GM23338 (cell line): ENCODE measurements around the gene CDK11A. TPM values are rescaled to one million over a fixed set of nuclear protein-coding genes. Genes with fewer than 3 reads are reported as not detected.

Experiments used
- ATAC-seq: fragments of 200-7000 bp; cut with Tn5 transposase; 3 replicates; pipeline ENCODE4 v1.9.1; 2020
- DNase-seq: peaks from one replicate; pipeline ENCODE4 v3.0.0-alpha.2; 2015; ENCODE audit warnings: low spot score
- H2AFZ ChIP-seq: fragments of 200-600 bp; sonication (generic); 2 replicates; pipeline ENCODE4 v1.8.0; 2016; ENCODE audit warnings: antibody characterized with exemption, mild to moderate bottlenecking, moderate library complexity
- H3F3A ChIP-seq: fragments of 200-600 bp; sonication (generic); replicated peaks from 2 replicates; pipeline ENCODE4 v1.8.0; 2017; ENCODE audit warnings: antibody characterized with exemption, mixed run types, low read depth
- H3K27ac ChIP-seq: fragments of 200-600 bp; sonication (generic); 2 replicates; pipeline ENCODE4 v1.6.1; 2016; ENCODE audit warnings: low read depth
- H3K27me3 ChIP-seq: fragments of 200-600 bp; sonication (generic); 2 replicates; pipeline ENCODE4 v1.8.0; 2016; ENCODE audit warnings: mild to moderate bottlenecking, mixed run types, moderate library complexity; ENCODE audit not compliant: insufficient read depth
- H3K36me3 ChIP-seq: fragments of 200-600 bp; sonication (generic); 2 replicates; pipeline ENCODE4 v1.8.0; 2016; ENCODE audit warnings: mild to moderate bottlenecking; ENCODE audit not compliant: insufficient read depth
- H3K4me1 ChIP-seq: fragments of 200-600 bp; sonication (generic); 2 replicates; pipeline ENCODE4 v1.8.0; 2016; ENCODE audit warnings: mild to moderate bottlenecking, moderate library complexity; ENCODE audit not compliant: insufficient read depth
- H3K4me2 ChIP-seq: fragments of 200-600 bp; sonication (generic); 2 replicates; pipeline ENCODE4 v1.7.1; 2017; ENCODE audit warnings: mixed run types
- H3K4me3 ChIP-seq: fragments of 200-600 bp; sonication (generic); 2 replicates; pipeline ENCODE4 v1.6.1; 2016; ENCODE audit warnings: mixed run types
- H3K79me2 ChIP-seq: fragments of 200-600 bp; sonication (generic); replicated peaks from 2 replicates; pipeline ENCODE4 v1.8.0; 2017; ENCODE audit warnings: mild to moderate bottlenecking; ENCODE audit not compliant: insufficient read depth
- H3K9me2 ChIP-seq: fragments of 200-600 bp; sonication (generic); 2 replicates; pipeline ENCODE4 v1.8.0; 2017; ENCODE audit not compliant: insufficient read depth
- H4K20me1 ChIP-seq: fragments of 200-600 bp; sonication (generic); replicated peaks from 2 replicates; pipeline ENCODE4 v1.8.0; 2017; ENCODE audit warnings: mild to moderate bottlenecking; ENCODE audit not compliant: insufficient read depth
- H3K27ac Mint-ChIP-seq: 2 replicates; pipeline ENCODE4 v1.8.0; 2020; ENCODE audit warnings: inconsistent platforms, mild to moderate bottlenecking, moderate library complexity, mixed read lengths
- H3K27me3 Mint-ChIP-seq: 3 replicates; pipeline ENCODE4 v1.8.0; 2022; ENCODE audit warnings: low read depth, mild to moderate bottlenecking, moderate library complexity, mixed read lengths, inconsistent platforms; ENCODE audit not compliant: insufficient read depth, poor library complexity
- H3K36me3 Mint-ChIP-seq: 3 replicates; pipeline ENCODE4 v1.8.0; 2021; ENCODE audit warnings: low read depth, mild to moderate bottlenecking, inconsistent platforms, moderate library complexity, mixed read lengths
- H3K4me1 Mint-ChIP-seq: 3 replicates; pipeline ENCODE4 v1.8.0; 2020; ENCODE audit warnings: mild to moderate bottlenecking, inconsistent platforms, mixed read lengths
- H3K4me3 Mint-ChIP-seq: 3 replicates; pipeline ENCODE4 v1.8.0; 2021; ENCODE audit warnings: moderate library complexity, mild to moderate bottlenecking, inconsistent platforms, mixed read lengths
- H3K9me3 Mint-ChIP-seq: 3 replicates; pipeline ENCODE4 v1.8.0; 2020; ENCODE audit warnings: moderate library complexity, mild to moderate bottlenecking, inconsistent platforms, mixed read lengths
- CREB1 ChIP-seq: fragments of 250-450 bp; sonication (Bioruptor Pico); IDR thresholded peaks from 2 replicates; pipeline ENCODE4 v1.5.0; 2020; ENCODE audit warnings: low read depth, mild to moderate bottlenecking, moderate library complexity
- EZH2 ChIP-seq: fragments of 200-600 bp; sonication (generic); IDR thresholded peaks from one replicate; pipeline ENCODE4 v1.8.0; 2017; ENCODE audit warnings: antibody characterized with exemption, mild to moderate bottlenecking, low read depth; ENCODE audit not compliant: unreplicated experiment
- JUNB ChIP-seq: IDR thresholded peaks from one replicate; pipeline ENCODE4 v1.6.1; 2016; ENCODE audit warnings: antibody characterized with exemption; ENCODE audit not compliant: unreplicated experiment
- NANOG ChIP-seq: IDR thresholded peaks from 2 replicates; pipeline ENCODE4 v1.6.1; 2016; ENCODE audit warnings: antibody characterized with exemption, borderline replicate concordance
- POLR2AphosphoS5 ChIP-seq: IDR thresholded peaks from 2 replicates; pipeline ENCODE4 v1.6.1; 2016; ENCODE audit warnings: antibody characterized with exemption, low read depth
- STAT1 ChIP-seq: IDR thresholded peaks from one replicate; pipeline ENCODE4 v1.6.1; 2016; ENCODE audit warnings: antibody characterized with exemption; ENCODE audit not compliant: unreplicated experiment
- ZNF114 ChIP-seq: fragments of 250-450 bp; sonication (Bioruptor Pico); IDR thresholded peaks from 2 replicates; pipeline ENCODE4 v1.5.0; 2020; ENCODE audit warnings: mild to moderate bottlenecking, moderate library complexity
- ZNF331 ChIP-seq: fragments of 250-450 bp; sonication (Bioruptor Pico); IDR thresholded peaks from 2 replicates; pipeline ENCODE4 v1.5.0; 2020; ENCODE audit warnings: low read depth, mild to moderate bottlenecking, moderate library complexity
- polyA plus RNA-seq: library from polyadenylated mRNA; unstranded; fragments of >200 nt; fragmentation: Nextera tagmentation; extraction: Ambion mirVana; gene quantifications from 2 replicates; pipeline ENCODE4 v1.2.1, GENCODE V29; 2016
- total RNA-seq: library from RNA; depleted of rRNA; stranded (reverse); fragments of >200 nt; shearing (Covaris generic); gene quantifications from 2 replicates; pipeline ENCODE4 v1.2.3, GENCODE V29; 2014
- TF ChIP-seq, protein P1 (sequence below): fragments of 250-450 bp; sonication (Bioruptor Pico); IDR thresholded peaks from 2 replicates; pipeline ENCODE4 v1.5.0; 2020; ENCODE audit warnings: mild to moderate bottlenecking, moderate library complexity
- TF ChIP-seq, protein P2 (sequence below): IDR thresholded peaks from 2 replicates; pipeline ENCODE4 v1.6.1; 2016; ENCODE audit warnings: antibody characterized with exemption
- TF ChIP-seq, protein P3 (sequence below): IDR thresholded peaks from one replicate; pipeline ENCODE4 v1.6.1; 2018; ENCODE audit warnings: antibody characterized with exemption; ENCODE audit not compliant: unreplicated experiment
- TF ChIP-seq, protein P4 (sequence below), 2 experiments: fragments of 200-600 bp in 1 of 2; sonication (generic) in 1 of 2; conservative IDR thresholded peaks; 2 replicates each; pipeline versions ENCODE4 v1.5.1 to v1.6.1; 2016 to 2017; ENCODE audit warnings: antibody characterized with exemption in 2 of 2, low read depth in 2 of 2, mild to moderate bottlenecking in 2 of 2, moderate library complexity in 1 of 2

The CDK11A gene
- total and polyA plus RNA-seq, 2 experiments from 2014 or later: 22.8 to 72.6 TPM

DNA sequence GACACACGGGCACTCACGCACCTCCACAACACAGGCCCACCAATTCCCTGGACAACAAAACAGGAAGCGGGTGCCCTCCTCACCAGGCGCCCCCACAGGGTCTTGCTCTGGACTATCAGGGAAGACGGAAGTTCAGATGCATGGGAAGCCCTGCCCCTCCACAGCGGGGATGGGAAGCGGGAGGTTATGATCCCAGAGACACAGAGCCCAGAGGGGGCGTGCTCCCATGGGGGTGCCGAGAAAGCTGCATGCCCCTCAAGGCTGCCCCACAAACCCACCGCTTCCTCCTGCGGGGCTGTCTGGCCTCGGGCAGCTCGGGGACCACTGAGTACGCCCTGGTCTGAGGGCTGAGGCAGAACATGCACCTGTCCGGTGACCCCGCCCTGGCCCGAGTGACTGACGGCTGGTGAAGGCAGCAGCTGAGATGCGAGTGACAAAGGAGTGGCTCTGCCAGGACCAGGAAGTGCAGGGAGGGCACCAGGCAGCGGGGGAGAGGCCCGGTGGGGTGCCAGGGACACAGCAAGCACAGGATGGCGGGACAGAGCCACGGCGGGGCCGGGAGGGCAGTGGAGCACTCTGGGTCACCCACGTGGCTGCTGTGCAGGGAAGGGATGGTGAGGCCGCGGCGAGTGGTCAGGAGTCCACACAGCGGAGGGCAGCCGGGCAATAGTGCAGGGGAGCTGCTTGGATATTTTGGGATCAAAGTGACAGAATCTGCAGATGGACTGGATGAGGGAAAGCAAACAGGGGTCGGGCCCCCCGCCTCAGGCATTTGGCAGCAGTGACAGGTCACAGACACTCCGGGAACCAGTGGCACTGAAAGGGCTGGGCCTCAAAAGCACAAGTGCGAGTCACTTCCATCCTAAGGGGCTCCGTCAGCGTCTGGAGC, 35.5 kb upstream of the CDK11A start:
- DNase-seq (no peak), ATAC-seq (no peak)
- H2AFZ ChIP-seq: no peak overlapping the region
- H3K4me1 ChIP-seq: no peaks in the 10 kb centered on the region
- no peak overlapping the region for H3K27ac ChIP-seq
- H3K27me3 Mint-ChIP-seq: peaks cover 16% of the 10 kb centered on the region
- H3K9me2 ChIP-seq: no peaks in the 10 kb centered on the region
- no peaks in the 10 kb centered on the region for H3K4me1 Mint-ChIP-seq
- H4K20me1 ChIP-seq: peaks cover 25% of the 10 kb centered on the region
- TF ChIP-seq STAT1 (no peak), ZNF331 (no peak), POLR2AphosphoS5 (no peak), CREB1 (CRISPR knock-in tag) (no peak), JUNB (no peak), NANOG (no peak), EZH2 (no peak), ZNF114 (CRISPR knock-in tag) (no peak)
- TF ChIP-seq, protein P1, sequence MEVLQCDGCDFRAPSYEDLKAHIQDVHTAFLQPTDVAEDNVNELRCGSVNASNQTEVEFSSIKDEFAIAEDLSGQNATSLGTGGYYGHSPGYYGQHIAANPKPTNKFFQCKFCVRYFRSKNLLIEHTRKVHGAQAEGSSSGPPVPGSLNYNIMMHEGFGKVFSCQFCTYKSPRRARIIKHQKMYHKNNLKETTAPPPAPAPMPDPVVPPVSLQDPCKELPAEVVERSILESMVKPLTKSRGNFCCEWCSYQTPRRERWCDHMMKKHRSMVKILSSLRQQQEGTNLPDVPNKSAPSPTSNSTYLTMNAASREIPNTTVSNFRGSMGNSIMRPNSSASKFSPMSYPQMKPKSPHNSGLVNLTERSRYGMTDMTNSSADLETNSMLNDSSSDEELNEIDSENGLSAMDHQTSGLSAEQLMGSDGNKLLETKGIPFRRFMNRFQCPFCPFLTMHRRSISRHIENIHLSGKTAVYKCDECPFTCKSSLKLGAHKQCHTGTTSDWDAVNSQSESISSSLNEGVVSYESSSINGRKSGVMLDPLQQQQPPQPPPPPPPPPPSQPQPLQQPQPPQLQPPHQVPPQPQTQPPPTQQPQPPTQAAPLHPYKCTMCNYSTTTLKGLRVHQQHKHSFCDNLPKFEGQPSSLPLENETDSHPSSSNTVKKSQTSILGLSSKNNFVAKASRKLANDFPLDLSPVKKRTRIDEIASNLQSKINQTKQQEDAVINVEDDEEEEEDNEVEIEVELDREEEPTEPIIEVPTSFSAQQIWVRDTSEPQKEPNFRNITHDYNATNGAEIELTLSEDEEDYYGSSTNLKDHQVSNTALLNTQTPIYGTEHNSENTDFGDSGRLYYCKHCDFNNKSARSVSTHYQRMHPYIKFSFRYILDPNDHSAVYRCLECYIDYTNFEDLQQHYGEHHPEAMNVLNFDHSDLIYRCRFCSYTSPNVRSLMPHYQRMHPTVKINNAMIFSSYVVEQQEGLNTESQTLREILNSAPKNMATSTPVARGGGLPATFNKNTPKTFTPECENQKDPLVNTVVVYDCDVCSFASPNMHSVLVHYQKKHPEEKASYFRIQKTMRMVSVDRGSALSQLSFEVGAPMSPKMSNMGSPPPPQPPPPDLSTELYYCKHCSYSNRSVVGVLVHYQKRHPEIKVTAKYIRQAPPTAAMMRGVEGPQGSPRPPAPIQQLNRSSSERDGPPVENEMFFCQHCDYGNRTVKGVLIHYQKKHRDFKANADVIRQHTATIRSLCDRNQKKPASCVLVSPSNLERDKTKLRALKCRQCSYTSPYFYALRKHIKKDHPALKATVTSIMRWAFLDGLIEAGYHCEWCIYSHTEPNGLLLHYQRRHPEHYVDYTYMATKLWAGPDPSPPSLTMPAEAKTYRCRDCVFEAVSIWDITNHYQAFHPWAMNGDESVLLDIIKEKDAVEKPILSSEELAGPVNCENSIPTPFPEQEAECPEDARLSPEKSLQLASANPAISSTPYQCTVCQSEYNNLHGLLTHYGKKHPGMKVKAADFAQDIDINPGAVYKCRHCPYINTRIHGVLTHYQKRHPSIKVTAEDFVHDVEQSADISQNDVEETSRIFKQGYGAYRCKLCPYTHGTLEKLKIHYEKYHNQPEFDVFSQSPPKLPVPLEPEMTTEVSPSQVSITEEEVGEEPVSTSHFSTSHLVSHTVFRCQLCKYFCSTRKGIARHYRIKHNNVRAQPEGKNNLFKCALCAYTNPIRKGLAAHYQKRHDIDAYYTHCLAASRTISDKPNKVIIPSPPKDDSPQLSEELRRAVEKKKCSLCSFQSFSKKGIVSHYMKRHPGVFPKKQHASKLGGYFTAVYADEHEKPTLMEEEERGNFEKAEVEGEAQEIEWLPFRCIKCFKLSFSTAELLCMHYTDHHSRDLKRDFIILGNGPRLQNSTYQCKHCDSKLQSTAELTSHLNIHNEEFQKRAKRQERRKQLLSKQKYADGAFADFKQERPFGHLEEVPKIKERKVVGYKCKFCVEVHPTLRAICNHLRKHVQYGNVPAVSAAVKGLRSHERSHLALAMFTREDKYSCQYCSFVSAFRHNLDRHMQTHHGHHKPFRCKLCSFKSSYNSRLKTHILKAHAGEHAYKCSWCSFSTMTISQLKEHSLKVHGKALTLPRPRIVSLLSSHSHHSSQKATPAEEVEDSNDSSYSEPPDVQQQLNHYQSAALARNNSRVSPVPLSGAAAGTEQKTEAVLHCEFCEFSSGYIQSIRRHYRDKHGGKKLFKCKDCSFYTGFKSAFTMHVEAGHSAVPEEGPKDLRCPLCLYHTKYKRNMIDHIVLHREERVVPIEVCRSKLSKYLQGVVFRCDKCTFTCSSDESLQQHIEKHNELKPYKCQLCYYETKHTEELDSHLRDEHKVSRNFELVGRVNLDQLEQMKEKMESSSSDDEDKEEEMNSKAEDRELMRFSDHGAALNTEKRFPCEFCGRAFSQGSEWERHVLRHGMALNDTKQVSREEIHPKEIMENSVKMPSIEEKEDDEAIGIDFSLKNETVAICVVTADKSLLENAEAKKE (CRISPR knock-in tag): no peak
- TF ChIP-seq, protein P2, sequence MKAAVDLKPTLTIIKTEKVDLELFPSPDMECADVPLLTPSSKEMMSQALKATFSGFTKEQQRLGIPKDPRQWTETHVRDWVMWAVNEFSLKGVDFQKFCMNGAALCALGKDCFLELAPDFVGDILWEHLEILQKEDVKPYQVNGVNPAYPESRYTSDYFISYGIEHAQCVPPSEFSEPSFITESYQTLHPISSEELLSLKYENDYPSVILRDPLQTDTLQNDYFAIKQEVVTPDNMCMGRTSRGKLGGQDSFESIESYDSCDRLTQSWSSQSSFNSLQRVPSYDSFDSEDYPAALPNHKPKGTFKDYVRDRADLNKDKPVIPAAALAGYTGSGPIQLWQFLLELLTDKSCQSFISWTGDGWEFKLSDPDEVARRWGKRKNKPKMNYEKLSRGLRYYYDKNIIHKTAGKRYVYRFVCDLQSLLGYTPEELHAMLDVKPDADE: no peak
- TF ChIP-seq, protein P3, sequence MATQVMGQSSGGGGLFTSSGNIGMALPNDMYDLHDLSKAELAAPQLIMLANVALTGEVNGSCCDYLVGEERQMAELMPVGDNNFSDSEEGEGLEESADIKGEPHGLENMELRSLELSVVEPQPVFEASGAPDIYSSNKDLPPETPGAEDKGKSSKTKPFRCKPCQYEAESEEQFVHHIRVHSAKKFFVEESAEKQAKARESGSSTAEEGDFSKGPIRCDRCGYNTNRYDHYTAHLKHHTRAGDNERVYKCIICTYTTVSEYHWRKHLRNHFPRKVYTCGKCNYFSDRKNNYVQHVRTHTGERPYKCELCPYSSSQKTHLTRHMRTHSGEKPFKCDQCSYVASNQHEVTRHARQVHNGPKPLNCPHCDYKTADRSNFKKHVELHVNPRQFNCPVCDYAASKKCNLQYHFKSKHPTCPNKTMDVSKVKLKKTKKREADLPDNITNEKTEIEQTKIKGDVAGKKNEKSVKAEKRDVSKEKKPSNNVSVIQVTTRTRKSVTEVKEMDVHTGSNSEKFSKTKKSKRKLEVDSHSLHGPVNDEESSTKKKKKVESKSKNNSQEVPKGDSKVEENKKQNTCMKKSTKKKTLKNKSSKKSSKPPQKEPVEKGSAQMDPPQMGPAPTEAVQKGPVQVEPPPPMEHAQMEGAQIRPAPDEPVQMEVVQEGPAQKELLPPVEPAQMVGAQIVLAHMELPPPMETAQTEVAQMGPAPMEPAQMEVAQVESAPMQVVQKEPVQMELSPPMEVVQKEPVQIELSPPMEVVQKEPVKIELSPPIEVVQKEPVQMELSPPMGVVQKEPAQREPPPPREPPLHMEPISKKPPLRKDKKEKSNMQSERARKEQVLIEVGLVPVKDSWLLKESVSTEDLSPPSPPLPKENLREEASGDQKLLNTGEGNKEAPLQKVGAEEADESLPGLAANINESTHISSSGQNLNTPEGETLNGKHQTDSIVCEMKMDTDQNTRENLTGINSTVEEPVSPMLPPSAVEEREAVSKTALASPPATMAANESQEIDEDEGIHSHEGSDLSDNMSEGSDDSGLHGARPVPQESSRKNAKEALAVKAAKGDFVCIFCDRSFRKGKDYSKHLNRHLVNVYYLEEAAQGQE: no peak
- TF ChIP-seq, protein P4, sequence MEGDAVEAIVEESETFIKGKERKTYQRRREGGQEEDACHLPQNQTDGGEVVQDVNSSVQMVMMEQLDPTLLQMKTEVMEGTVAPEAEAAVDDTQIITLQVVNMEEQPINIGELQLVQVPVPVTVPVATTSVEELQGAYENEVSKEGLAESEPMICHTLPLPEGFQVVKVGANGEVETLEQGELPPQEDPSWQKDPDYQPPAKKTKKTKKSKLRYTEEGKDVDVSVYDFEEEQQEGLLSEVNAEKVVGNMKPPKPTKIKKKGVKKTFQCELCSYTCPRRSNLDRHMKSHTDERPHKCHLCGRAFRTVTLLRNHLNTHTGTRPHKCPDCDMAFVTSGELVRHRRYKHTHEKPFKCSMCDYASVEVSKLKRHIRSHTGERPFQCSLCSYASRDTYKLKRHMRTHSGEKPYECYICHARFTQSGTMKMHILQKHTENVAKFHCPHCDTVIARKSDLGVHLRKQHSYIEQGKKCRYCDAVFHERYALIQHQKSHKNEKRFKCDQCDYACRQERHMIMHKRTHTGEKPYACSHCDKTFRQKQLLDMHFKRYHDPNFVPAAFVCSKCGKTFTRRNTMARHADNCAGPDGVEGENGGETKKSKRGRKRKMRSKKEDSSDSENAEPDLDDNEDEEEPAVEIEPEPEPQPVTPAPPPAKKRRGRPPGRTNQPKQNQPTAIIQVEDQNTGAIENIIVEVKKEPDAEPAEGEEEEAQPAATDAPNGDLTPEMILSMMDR (conservative IDR thresholded peaks at IDR 0.05; ENCODE audit: low read depth in 2 of 2): no peak
- peaks cover 44% of the 10 kb centered on the region for H3K79me2 ChIP-seq
- H3K36me3 ChIP-seq: peaks cover 22% of the 10 kb centered on the region
- no peaks in the 10 kb centered on the region for H3K9me3 Mint-ChIP-seq
- no peaks in the 10 kb centered on the region for H3K27me3 ChIP-seq
- no peak overlapping the region for H3K27ac Mint-ChIP-seq
- H3K4me3 Mint-ChIP-seq: no peak overlapping the region
- H3K4me2 ChIP-seq: no peak overlapping the region
- H3K4me3 ChIP-seq: no peak overlapping the region
- peaks cover 81% of the 10 kb centered on the region for H3K36me3 Mint-ChIP-seq
- H3F3A ChIP-seq: no peaks in the 10 kb centered on the region
